AG09319 (cell line): Measurements from ENCODE around the gene C2orf15.

ENCODE experiments used
- DNase-seq: peaks from one replicate; pipeline ENCODE4 v3.0.0-alpha.2; 2010; ENCODE audit warnings: low read depth; ENCODE audit errors: extremely low read depth
- CTCF ChIP-seq: IDR thresholded peaks from 2 replicates; pipeline ENCODE4 v1.5.1; 2011; ENCODE audit warnings: low read depth, mild to moderate bottlenecking, inconsistent platforms, low read length, moderate library complexity

The C2orf15 gene

GRCh38 chr2:99166218-99166617 is 24.7 kb downstream of the C2orf15 start:
- no peak for TF ChIP-seq CTCF
- no peak for DNase-seq

GRCh38 chr2:99169534-99169933 is 28.0 kb downstream of the C2orf15 start:
- no peak for DNase-seq
- no peak for TF ChIP-seq CTCF

DNA sequence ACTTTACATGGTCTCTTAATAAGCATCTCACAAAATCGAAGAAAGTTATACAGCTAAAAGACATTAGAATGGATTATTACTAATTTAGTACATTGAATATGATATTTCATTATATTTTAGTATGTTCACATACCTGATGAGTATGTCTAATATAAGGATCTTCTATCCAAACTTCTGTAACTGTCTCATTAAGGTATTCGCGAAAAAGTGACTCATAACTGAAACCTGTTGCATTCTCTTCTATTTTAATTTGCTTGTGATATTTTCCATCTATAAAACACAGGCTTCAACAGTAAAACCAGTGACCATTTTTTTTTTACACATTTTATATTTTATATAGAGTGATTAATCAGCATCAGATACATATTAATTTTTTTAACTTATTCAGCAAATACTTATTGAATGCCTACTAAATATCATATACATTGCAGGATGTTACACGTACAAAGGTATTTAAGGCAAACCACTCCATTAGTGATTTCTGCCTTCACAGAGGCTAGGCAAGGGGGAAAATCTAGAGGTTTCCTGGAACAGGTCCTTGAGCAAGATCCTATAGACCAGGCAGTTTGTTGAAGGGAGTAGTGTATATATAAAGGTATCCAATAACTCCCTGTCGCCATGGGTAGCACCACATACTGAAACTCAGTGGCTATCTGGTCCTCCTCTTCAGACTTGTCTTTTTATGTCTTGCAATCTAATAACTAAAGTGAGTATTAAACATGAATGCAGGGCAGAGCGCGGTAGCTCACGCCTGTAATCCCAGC is 30.1 kb downstream of the C2orf15 start:
- no peak for TF ChIP-seq CTCF
- no peak for DNase-seq

DNA sequence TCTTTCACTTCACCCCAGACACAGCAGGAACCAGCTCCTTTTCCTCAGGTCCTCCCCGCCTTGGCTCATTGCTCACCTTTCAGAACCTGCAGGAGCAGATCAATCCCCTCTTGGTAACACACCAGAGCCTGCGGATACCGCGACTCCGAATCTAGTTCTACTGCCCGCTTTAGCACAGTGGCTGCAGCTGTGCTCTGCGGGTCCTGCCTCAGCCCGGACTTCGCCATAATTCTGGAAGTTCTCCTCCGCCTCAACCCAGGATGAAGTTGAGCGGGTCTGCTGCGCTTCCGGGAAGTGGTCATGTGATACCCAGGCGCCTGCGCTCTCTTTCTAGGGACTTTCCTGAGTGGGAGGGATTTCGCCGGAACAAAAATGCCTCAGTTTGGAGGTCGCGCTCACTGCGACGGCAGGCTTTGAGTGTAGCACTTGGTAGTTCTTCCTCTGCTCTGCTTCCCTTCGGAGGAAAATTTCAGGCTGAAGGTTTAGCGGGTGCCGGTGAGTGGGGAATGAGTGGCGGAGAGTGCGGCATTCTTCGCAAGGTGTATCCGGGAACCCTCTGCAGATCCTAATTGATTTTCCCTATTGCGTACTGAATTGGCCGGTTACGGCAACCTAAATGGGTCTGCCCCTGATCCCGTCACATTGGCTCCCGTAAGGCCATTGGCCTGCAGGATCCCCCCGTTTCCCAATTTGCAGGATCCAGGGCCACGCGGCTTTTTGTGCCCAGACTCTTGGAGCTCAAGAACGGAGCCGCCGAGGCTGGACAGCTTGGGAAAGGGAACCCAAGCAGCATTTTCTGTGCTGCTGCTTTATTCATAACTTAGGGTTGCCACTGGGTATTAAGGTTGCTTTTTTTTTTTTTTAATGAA is 39.5 kb downstream of the C2orf15 start, which contains the start of the genes MITD1 and MRPL30:
Gene MITD1 (minus strand): TSS at position 304 of the 869 bp plus-strand sequence. CDS start 77 bp downstream, at position 227.
Gene MRPL30 (plus strand): TSS at position 430 of the 869 bp plus-strand sequence. CDS start 5,020 bp downstream, outside the sequence.
- DNase-seq, result peak; percentile 88
- TF ChIP-seq CTCF, result no peak

DNA sequence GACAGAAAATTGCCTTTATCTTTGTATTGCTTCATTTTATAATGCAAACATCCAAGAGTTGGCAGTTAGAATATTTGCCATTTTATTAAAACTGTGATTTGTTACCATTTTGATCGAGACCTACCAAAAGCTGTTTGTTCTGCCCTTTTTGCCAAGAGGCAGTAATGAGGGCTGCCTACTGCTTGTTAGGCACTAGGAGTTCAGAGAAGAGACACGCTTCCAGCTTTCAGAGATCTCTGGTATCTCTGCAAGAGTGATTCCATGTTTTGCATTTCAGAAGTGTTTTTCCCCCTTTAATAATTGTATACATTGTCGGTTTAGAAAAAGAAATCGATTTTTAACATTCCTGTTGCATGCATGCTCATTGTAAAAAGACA is 40.1 kb downstream of the C2orf15 start:
- DNase-seq, result no peak
- no peak for TF ChIP-seq CTCF

- no peak for DNase-seq
- no peak for TF ChIP-seq CTCF
These were observed 41.5 kb downstream of the C2orf15 start for GRCh38 chr2:99183025-99183424.

GRCh38 chr2:99184811-99185210 is 43.3 kb downstream of the C2orf15 start:
- no peak for TF ChIP-seq CTCF
- no peak for DNase-seq
